Activated CD4-positive, alpha-beta T cell treated with anti-CD3 and anti-CD28 coated beads, Interleukin-2, amount 50 U/mL, for 48 hours (primary cell): ENCODE measurements around the gene OXLD1.

Experiments used
- DNase-seq, 2 experiments: peaks; one replicate each; pipeline ENCODE4 v3.0.0-alpha.2; 2020

The OXLD1 gene

DNA sequence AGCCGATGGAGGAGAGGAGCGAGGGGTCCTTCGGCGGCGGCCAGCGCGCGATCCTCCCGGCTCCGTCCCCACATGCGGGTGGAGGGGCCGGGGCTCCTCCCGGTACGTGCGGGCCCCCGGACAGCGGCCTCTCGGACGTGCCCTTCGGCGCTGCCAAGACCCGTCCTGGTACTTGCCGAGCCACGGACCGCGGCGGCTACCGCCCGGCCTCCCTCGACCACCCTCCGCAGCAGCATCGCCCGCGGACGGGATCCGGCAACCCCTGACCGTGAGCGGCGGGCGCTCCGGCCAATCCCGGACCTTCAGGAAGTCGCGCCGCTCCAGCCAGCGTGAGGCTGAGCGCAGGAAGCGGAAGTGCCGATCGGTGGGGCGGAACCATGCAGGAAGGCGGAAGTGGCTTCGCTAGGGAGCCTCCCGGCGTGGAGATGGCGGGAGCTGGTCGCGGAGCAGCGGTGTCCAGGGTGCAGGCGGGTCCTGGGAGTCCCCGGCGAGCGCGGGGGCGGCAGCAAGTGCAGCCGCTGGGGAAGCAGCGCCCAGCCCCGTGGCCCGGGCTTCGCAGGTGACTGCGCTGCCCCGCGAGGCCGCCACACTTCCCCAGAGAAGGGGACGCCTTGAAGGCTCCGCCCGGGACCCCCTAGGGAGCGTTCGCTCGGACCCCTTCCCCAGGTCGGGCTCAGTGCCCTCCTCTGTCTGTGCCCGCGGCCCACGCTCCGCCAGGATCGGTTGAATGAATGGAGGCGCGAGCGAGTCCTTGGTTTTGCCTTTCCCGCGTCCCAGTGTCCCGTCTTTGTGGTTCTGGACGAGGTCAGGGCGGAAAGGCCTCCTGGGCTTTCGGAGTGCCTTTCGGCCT is at the start of gene OXLD1, which contains the start of gene CCDC137:
TSS of gene OXLD1 (minus strand) at position 264 of the 850 bp plus-strand sequence. CDS start at position 236, 28 bp downstream.
TSS of gene CCDC137 (plus strand) at position 396 of the 850 bp plus-strand sequence. CDS start at position 426, 30 bp downstream.
- peak; percentile 94 to 95 for DNase-seq

DNA sequence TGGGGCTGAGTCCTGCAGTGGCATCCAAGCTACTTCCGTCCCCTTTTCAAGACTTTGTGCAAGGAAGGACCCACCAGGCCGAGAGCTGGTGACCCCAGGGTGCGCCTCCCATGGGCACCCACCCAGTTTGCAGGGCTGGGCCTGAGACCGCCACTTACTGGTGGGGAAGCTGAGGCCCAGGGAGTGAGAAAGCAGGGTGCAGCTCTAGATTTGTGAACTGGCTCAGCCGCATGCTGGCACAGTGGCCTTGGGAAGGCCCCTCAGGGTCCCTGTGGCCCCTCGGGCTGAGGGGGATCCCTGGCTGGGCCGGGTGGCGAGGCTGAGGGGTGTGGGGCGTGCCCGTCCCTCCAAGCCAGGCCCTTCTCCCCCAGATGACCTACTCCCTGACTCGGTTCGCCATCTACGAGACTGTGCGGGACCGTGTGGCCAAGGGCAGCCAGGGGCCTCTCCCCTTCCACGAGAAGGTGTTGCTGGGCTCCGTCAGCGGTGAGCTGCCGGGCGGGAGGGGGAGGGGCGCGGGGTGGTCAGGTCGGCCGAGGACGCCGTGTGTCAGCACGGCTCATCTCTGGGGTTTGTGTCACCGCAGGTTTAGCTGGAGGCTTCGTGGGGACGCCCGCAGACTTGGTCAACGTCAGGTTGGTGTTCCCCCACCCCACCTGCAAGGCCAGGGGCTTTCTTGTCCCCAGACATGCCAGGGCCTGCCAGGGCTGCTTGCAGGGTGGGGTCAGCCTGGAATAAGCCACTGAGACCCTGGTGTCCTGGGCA is 48.9 kb upstream of the OXLD1 start:
- no peak for DNase-seq

- DNase-seq: no peak
These were observed 48.2 kb upstream of the OXLD1 start for GRCh38 chr17:81714412-81715106.

DNA sequence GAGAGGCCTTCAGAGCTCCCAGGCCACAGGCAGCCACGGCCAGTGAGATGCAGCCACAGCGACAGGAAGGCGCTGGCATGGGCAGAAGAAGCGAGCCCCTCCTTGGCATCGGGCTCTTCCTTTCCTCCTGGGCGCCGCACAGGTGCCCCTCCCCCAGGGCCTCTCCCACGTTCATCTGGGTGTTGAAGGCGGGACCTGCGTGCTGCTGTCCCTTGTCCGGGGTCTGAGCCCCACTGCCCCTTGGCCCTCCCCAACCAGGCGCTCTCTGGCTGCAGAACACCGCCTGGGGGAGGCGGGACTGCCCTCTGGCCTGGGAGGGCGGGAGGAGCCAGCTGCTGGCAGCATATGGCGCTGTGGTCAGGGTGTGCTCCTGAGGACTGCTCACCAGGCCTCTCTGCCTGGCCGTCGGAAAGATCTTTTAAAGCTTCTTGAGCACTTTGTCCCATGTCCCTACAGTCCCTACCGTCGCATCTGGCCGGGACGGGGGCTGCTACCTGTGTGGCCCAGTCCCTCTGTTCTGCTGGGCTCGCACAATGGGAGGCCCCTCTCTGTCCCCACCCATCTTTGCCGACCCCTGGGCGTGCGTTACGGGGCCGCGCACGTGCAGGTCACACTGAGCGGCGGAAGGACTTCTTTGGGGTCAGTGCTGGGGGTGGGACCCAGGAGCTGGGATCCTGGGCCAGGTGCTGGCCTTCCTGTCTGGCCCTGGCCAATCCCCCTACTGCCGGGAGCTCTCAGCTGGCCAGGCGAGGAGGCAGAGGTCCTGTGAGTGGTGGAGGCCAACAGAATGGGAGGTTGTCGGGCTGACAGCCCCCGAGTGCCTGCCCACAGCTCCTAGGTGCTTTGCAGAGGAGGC is 47.4 kb upstream of the OXLD1 start:
- DNase-seq: no peak

DNA sequence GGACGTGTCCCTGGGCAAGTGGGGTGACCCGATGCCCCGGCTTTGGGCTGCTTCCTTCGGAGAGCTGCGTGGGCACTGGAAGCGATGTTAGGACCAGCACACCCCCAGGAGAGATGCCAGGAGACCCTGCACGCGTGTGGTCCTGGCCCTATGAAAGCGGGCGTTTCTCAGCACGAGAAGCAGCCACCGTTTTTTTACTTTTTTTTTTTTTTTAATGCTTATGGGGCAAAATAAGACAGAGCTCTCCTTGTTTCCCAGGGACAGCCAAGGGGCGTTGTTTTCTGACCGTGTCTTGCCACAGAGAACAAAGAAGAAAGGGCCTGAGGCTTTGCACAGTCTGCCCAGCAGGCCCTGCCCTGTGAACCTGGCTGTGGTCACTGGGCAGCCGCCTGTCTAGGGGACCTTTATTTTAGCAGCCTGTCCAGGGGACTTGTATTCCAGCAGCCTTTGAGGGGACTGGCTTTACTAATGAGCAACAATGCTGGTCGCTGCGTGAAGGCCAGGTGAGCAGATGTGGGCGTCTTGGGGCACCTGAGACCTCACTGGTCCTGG is 46.7 kb upstream of the OXLD1 start:
- DNase-seq: no peak

DNA sequence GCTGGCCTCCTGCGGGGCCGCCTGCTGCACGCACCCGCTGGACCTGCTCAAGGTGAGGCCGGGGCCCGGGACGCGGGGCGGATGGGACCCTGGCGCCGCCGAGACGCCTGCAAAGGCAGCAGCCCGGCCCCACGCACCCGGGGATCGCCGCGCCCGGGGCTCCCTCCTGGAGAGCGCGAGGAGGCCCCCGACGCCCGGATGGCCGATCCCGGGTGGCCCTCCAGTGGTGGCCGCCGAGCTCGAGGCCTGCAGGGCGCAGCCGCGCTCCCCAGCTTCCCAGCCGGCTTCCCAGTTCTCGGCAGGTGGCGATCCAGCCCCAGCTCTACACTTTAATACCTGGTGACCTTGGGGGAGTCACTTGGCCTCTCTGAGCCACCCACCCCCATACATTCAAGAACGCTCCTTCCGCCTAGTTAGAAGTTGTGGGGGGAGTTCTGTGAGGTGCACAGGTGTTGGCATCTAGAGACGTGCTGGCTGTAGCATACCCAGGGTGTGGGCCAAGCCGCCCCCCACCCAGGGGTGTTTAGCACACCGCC is 46.1 kb upstream of the OXLD1 start:
- peak in 1 of 2 experiments; percentile 37 for DNase-seq

DNA sequence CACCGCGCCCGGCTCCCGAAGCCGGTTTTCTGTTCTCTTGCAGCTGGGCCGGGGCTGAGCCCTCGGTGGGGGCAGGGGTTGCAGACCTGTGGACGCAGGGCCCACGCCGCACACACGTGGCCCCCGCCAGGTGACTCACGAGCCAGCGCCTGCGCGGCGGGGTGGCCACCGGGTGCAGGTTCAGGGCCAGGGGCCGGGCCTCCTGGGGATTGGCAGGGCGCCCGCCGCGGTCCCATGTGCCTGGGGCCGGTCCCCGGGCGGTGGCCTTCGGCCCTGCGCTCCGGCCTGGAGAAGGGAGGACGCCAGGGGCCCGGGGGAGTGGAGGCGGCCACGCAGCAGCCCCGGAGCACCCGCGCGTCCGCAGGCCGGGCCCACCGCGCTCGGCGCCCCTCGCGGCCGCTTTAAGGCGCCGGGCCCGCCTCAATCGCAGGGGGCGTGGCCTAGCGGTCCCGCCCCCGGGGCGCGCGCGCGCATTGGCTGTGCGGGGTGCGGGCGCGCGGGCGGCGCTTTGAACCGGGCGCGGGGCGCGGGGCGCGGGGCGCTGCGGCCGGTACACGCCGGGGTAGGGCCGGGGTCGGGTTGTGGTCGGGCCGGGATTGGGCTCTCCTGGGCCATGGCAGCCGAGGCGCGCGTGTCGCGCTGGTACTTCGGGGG is 45.5 kb upstream of the OXLD1 start, which contains the start of gene SLC25A10:
TSS of gene SLC25A10 (plus strand) at position 471 of the 654 bp plus-strand sequence. CDS start at position 614, 143 bp downstream.
- DNase-seq: peak; percentile 83 to 87

DNA sequence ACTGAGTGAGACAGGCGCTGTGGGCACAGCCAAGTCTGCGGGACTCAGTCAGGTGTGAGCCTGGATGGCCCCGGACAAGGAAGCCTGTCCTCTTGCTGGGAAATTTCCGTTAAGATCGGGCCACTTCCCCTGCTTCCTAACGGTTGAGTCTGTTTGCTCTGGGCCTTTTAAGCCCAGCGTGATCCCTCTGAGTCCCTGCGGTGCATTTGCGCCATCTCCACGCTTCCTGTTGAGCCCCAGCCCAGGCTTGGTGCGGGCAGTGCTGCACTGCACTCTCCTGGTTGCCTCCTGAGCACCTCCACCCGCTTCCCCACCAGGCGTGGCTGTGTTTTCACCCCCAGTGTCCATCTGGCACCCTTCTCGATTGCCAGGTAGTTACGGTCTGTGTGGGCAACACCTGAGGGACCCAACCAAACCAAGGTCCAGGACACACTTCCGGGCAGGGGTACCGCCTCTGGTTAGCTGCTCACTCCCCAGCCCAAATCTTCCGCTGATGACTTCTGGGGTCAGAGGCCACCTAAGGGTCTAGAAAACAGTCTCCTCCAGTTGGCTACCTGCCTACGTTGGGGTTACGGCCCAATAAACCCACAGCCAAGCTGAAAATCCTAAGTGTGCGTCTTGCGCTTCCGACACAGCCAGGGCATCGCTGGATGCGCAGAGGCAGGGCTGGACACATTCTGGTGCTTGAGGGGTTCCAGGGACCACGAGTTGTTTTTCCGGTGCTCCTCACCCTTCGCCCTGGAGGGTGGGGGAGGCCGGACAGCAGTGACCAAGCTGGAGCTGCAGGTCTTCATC is 44.3 kb upstream of the OXLD1 start:
- peak; percentile 34 for DNase-seq

DNA sequence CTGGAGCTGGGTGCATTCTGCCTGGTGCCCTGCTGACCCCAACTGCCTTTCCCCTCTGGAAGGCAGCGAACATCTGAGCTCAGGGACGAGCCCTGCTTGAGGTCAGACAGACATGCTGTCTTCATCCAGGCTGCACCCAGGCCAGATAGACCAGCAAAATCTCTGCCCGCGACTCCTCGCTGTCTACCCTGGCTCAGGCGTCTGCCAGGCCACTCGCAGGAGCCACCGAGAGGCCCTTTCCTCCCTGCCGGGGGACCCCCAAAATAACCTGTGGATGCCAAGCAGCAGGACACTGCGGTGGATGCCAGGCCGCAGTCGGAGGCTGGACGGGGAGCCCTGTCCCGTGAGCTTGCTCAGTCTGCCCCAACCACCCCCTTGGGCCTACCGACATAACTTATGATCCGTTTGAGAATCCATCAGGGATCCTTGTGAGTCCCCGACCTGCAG is 42.4 kb upstream of the OXLD1 start:
- no peak for DNase-seq

- no peak for DNase-seq
These were observed 41.6 kb upstream of the OXLD1 start for GRCh38 chr17:81707725-81708646.

GRCh38 chr17:81706757-81707624 is 40.6 kb upstream of the OXLD1 start:
- DNase-seq: no peak

GRCh38 chr17:81706232-81706611 is 39.8 kb upstream of the OXLD1 start:
- no peak for DNase-seq

DNA sequence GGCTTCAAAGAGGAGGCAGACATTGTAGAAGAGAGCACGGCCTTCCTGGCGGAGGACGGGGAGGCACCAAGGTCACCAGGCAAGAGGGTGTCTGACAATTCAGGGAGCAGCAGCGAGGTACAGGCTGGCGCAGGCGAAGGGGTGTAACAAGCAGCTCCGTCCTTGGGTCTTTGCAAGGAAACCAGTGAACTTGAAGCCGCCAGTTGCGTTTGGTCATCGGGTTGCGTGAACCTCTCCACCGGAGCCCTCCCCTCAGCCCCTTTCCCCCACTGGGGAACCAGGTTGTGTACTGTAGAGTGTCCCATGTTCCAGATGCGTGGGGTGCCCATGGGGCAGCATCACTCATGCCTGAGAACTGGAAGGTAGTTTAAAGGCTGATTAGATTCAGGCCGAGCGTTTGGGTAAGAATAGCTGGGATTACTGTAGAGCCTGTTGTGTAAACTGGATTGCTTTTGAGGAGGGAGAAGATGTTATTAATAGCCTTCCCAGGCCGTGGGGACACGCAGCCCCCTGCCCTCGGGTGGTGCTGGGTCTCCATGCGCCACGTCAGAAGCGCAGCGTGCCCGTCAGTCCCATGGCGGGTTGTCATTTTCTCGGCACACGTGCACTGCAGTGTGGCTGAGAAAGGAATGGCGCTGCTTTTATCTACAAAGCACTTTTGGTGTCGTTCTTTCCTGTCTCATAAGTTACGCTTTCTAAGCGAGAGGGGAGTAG is 39.3 kb upstream of the OXLD1 start:
- no peak for DNase-seq

GRCh38 chr17:81703747-81704654 is 37.6 kb upstream of the OXLD1 start:
- DNase-seq: peak in 1 of 2 experiments; percentile 32

- peak; percentile 88 to 91 for DNase-seq
These were observed 36.7 kb upstream of the OXLD1 start, which contains the start of gene MRPL12 for GRCh38 chr17:81702934-81703746. TSS of gene MRPL12 (plus strand) at chr17:81703367. CDS start at chr17:81703502, 135 bp downstream.
